H1 (cell line): ENCODE results near the gene DUOX1. TPM values are rescaled to one million over a fixed set of nuclear protein-coding genes. Genes with fewer than 3 reads are reported as not detected.

Experiments
- CTCF ChIP-seq, 3 experiments: IDR thresholded peaks; 1 replicate in 2 of 3; 2 replicates in 1 of 3; pipeline versions ENCODE4 v1.5.1 to v1.6.1; 2011; ENCODE audit warnings: low read length in 3 of 3, mild to moderate bottlenecking in 3 of 3, inconsistent platforms in 2 of 3, low read depth in 1 of 3, moderate library complexity in 1 of 3; ENCODE audit not compliant: insufficient read depth in 1 of 3; ENCODE audit errors: control extremely low read depth in 1 of 3
- polyA plus RNA-seq, 7 experiments: library from polyadenylated mRNA; depleted of rRNA in 3 of 7; stranded (reverse) in 5 of 7; unstranded in 2 of 7; fragments of >200 nt in 5 of 7; fragments of 200-250 nt in 2 of 7; gene quantifications; 1 replicate in 5 of 7; 2 replicates in 1 of 7; 4 replicates in 1 of 7; pipeline versions ENCODE4 v1.2.1 to v1.2.3, GENCODE V29; 2011 to 2013; ENCODE audit warnings: missing spikeins in 2 of 7, mixed read lengths in 2 of 7
- total RNA-seq: library from RNA; stranded (reverse); fragmentation: NEBNext Ultra II Directional; extraction: Animal tissue kit (Norgen Biotek cat#: 25700); gene quantifications from 2 replicates; pipeline ENCODE4 v1.2.1, GENCODE V29; 2021

Gene DUOX1
- total and polyA plus RNA-seq, 2 of the 8 experiments (the other 6 are each of a cell fraction or from before 2014, with no cell fraction given) = 0.84 to 1.4 TPM

GRCh38 chr15:45132844-45133560 lies 3.2 kb downstream of the DUOX1 start (continued):
- no peak for TF ChIP-seq CTCF (IDR thresholded peaks at IDR 0.05; ENCODE audit: control extremely low read depth in 1 of 3, insufficient read depth in 1 of 3, low read depth in 1 of 3, low read length in 3 of 3)
